PC-9 (cell line): ENCODE results near the gene NEURL1B. TPM values are rescaled to one million over a fixed set of nuclear protein-coding genes. Genes with fewer than 3 reads are reported as not detected.
"Not testable (repeated sequence)": the region's sequence is repeated elsewhere in the genome, so short reads cannot be mapped to it uniquely, and the experiment has no call there.

ENCODE experiments used
- BruUV-seq: library from RNA; stranded (reverse); fragments of 400-500 nt; replicated peaks from 2 replicates; lab custom pipeline; 2021; lab: Mats Ljungman, UMichigan
- CTCF ChIA-PET: fragments of 300-600 bp; sonication (Branson Sonifier 250); formaldehyde crosslinking; loops from one replicate; lab custom pipeline; 2022; ENCODE audit warnings: antibody characterized with exemption; lab: Charles Lee
- POLR2A ChIA-PET: fragments of 300-600 bp; sonication (Branson Sonifier 250); formaldehyde crosslinking; loops from one replicate; lab custom pipeline; 2022; ENCODE audit warnings: antibody characterized with exemption; ENCODE audit not compliant: unreplicated experiment; lab: Charles Lee
- DNase-seq, 2 experiments: peaks; one replicate each; pipeline versions ENCODE4 v3.0.0 to v3.0.0-alpha.2; 2015 to 2022; ENCODE audit warnings: mixed read lengths in 1 of 2
- H2AFZ ChIP-seq: fragments of 200-600 bp; sonication (generic); 2 replicates; pipeline ENCODE4 v1.8.1; 2017; ENCODE audit warnings: antibody characterized with exemption
- H3F3A ChIP-seq: fragments of 200-600 bp; sonication (generic); 2 replicates; pipeline ENCODE4 v1.8.1; 2017; ENCODE audit warnings: antibody characterized with exemption, mild to moderate bottlenecking, low read depth; ENCODE audit not compliant: insufficient read depth
- H3K27ac ChIP-seq: fragments of 200-600 bp; sonication (generic); 2 replicates; pipeline ENCODE4 v1.6.1; 2016; ENCODE audit warnings: mixed run types
- H3K27me3 ChIP-seq: fragments of 200-600 bp; sonication (generic); 2 replicates; pipeline ENCODE4 v1.6.1; 2016; ENCODE audit warnings: low read depth, mixed run types; ENCODE audit not compliant: insufficient read depth
- H3K36me3 ChIP-seq: fragments of 200-600 bp; sonication (generic); 2 replicates; pipeline ENCODE4 v1.6.1; 2016; ENCODE audit warnings: low read depth, mixed run types
- H3K4me1 ChIP-seq: fragments of 200-600 bp; sonication (generic); replicated peaks from 2 replicates; pipeline ENCODE4 v1.6.1; 2016; ENCODE audit warnings: mixed run types; ENCODE audit not compliant: insufficient read depth
- H3K4me2 ChIP-seq: fragments of 200-600 bp; sonication (generic); 2 replicates; pipeline ENCODE4 v1.6.1; 2017; ENCODE audit warnings: mixed run types
- H3K4me3 ChIP-seq: fragments of 200-600 bp; sonication (generic); 2 replicates; pipeline ENCODE4 v1.6.1; 2016; ENCODE audit warnings: mixed run types
- H3K79me2 ChIP-seq: fragments of 200-600 bp; sonication (generic); 2 replicates; pipeline ENCODE4 v1.6.1; 2017; ENCODE audit warnings: low read depth, mixed run types
- H3K9me2 ChIP-seq: fragments of 200-600 bp; sonication (generic); 2 replicates; pipeline ENCODE4 v1.8.1; 2017; ENCODE audit warnings: mild to moderate bottlenecking; ENCODE audit not compliant: insufficient read depth
- H3K9me3 ChIP-seq: fragments of 200-600 bp; sonication (generic); 2 replicates; pipeline ENCODE4 v1.8.1; 2016; ENCODE audit warnings: low read depth; ENCODE audit not compliant: insufficient read depth
- H4K20me1 ChIP-seq: fragments of 200-600 bp; sonication (generic); 2 replicates; pipeline ENCODE4 v1.8.1; 2017; ENCODE audit not compliant: insufficient read depth
- CTCF ChIP-seq: fragments of 200-600 bp; sonication (generic); conservative IDR thresholded peaks from 2 replicates; pipeline ENCODE4 v1.6.1; 2017; ENCODE audit warnings: mixed run types, antibody characterized with exemption, mild to moderate bottlenecking, moderate library complexity
- EZH2 ChIP-seq: fragments of 200-600 bp; sonication (generic); IDR thresholded peaks from 2 replicates; pipeline ENCODE4 v1.8.0; 2017; ENCODE audit warnings: antibody characterized with exemption, low read depth
- intact Hi-C: fragments of 100-400 bp; cut with micrococcal nuclease; formaldehyde crosslinking; loops from one replicate; pipeline ENCODE4 v1.10.0; 2022; ENCODE audit not compliant: unreplicated experiment
- total RNA-seq: library from RNA; stranded (reverse); gene quantifications from 2 replicates; pipeline ENCODE4 v1.2.3, GENCODE V29; 2021

NEURL1B gene
- total RNA-seq, 1 experiment from 2014 or later: 14.3 TPM

GRCh38 chr5:172707285-172708182 lies 66.5 kb downstream of the NEURL1B start:
- intact Hi-C loops: loop anchor here (1.0 to 5.0 kb wide), 4 partner anchors 575 to 1610 kb away; partner anchors contain the start of gene BOD1
- no peaks in the 10 kb centered on the region for H4K20me1 ChIP-seq
- H3K9me3 ChIP-seq: no peaks in the 10 kb centered on the region
- H3K27me3 ChIP-seq: no peaks in the 10 kb centered on the region
- H2AFZ ChIP-seq: no peak overlapping the region
- no peak for TF ChIP-seq EZH2
- TF ChIP-seq CTCF: peak; percentile 74
- H3K36me3 ChIP-seq: no peaks in the 10 kb centered on the region
- no peaks in the 10 kb centered on the region for H3K79me2 ChIP-seq
- no peak overlapping the region for H3K4me3 ChIP-seq
- no peaks in the 10 kb centered on the region for H3K9me2 ChIP-seq
- POLR2A ChIA-PET: no interaction called here
- CTCF ChIA-PET: interaction anchor here (0.5 to 1.3 kb wide), 9 partner anchors 9 to 1604 kb away, joined by 3 to 6 read pairs (median 4); partner anchors contain the start of gene BOD1
- no TSS peak for BruUV-seq
- no peak overlapping the region for H3K4me2 ChIP-seq
- DNase-seq: peak in 1 of 2 experiments; percentile 69
- 0 out of 2 replicates have a peak, but pooled peaks cover 4% of the 10 kb centered on the region for H3F3A ChIP-seq
- no peaks in the 10 kb centered on the region; the same call in 1 of the 2 replicates for H3K4me1 ChIP-seq
- no peak overlapping the region for H3K27ac ChIP-seq

- H3K9me2 ChIP-seq: no peaks in the 10 kb centered on the region
- BruUV-seq: no TSS peak
- ChIA-PET CTCF (interaction anchor here (0.7 to 1.0 kb wide), 2 partner anchors 76 to 908 kb away, joined by 3 to 4 read pairs; partner anchors contain the start of gene BOD1), POLR2A (no interaction called here)
- TF ChIP-seq CTCF (no peak), EZH2 (no peak)
- H3F3A ChIP-seq: 0 out of 2 replicates have a peak, but pooled peaks cover 4% of the 10 kb centered on the region
- H3K79me2 ChIP-seq: no peaks in the 10 kb centered on the region
- H4K20me1 ChIP-seq: no peaks in the 10 kb centered on the region
- H2AFZ ChIP-seq: no peak overlapping the region
- no peaks in the 10 kb centered on the region for H3K36me3 ChIP-seq
- H3K27me3 ChIP-seq: no peaks in the 10 kb centered on the region
- DNase-seq: no peak
- H3K4me3 ChIP-seq: no peak overlapping the region
- intact Hi-C loops: loop anchor here (5.0 kb wide), 1 partner anchor 1274 kb away; no protein-coding TSS in a partner anchor
- no peak overlapping the region for H3K27ac ChIP-seq
- H3K9me3 ChIP-seq: no peaks in the 10 kb centered on the region
- H3K4me2 ChIP-seq: no peak overlapping the region
- H3K4me1 ChIP-seq: no peaks in the 10 kb centered on the region; the same call in 1 of the 2 replicates
These were observed 67.1 kb downstream of the NEURL1B start for GRCh38 chr5:172708183-172708505.

GRCh38 chr5:172710676-172711075 lies 69.6 kb downstream of the NEURL1B start:
- Histone ChIP-seq H3K9me2 (no peaks in the 10 kb centered on the region), H3F3A (0 out of 2 replicates have a peak, but pooled peaks cover 8% of the 10 kb centered on the region), H3K27ac (no peak overlapping the region), H2AFZ (no peak overlapping the region), H3K4me2 (no peak overlapping the region), H3K4me3 (no peak overlapping the region), H3K9me3 (no peaks in the 10 kb centered on the region), H3K27me3 (no peaks in the 10 kb centered on the region), H4K20me1 (no peaks in the 10 kb centered on the region), H3K4me1 (peaks cover 11% of the 10 kb centered on the region), H3K79me2 (no peaks in the 10 kb centered on the region), H3K36me3 (no peaks in the 10 kb centered on the region)
- ChIA-PET POLR2A (no interaction called here), CTCF (interaction anchor here (0.6 kb wide), 1 partner anchor 571 kb away, joined by 11 read pairs; no protein-coding TSS in a partner anchor)
- no peak for DNase-seq
- intact Hi-C loops: loop anchor here (5.0 kb wide), 1 partner anchor 432 kb away; the partner anchor contains the start of gene BNIP1
- TF ChIP-seq CTCF (no peak), EZH2 (no peak)
- no TSS peak for BruUV-seq

- CTCF ChIA-PET: interaction anchor here (0.6 kb wide), 1 partner anchor 571 kb away, joined by 11 read pairs; no protein-coding TSS in a partner anchor
- H3K27ac ChIP-seq, H3F3A ChIP-seq, H3K36me3 ChIP-seq, H3K79me2 ChIP-seq, H3K27me3 ChIP-seq, H2AFZ ChIP-seq, H3K4me3 ChIP-seq, H3K9me3 ChIP-seq, POLR2A ChIA-PET, H3K4me2 ChIP-seq, H4K20me1 ChIP-seq, BruUV-seq, H3K9me2 ChIP-seq, DNase-seq: not testable (repeated sequence)
- H3K4me1 ChIP-seq: peaks cover 11% of the 10 kb centered on the region
- intact Hi-C loops: loop anchor here (5.0 kb wide), 1 partner anchor 431 kb away; the partner anchor contains the start of gene BNIP1
These were observed 70.3 kb downstream of the NEURL1B start for GRCh38 chr5:172711321-172711861.
